Keratinocyte (primary cell): Measurements from ENCODE around the gene C1orf216. TPM values are rescaled to one million over a fixed set of nuclear protein-coding genes. Genes with fewer than 3 reads are reported as not detected.
"Not testable (repeated sequence)": the region's sequence is repeated elsewhere in the genome, so short reads cannot be mapped to it uniquely, and the experiment has no call there.

Source experiments
- DNase-seq: peaks from one replicate; pipeline ENCODE4 v3.0.0-alpha.2; 2011; ENCODE audit warnings: low read depth, missing footprints, low spot score
- FAIRE-seq: peaks from 2 replicates; lab custom pipeline; 2011; peaks lifted over from hg19 to GRCh38; lab: Jason Lieb, UNC
- H2AFZ ChIP-seq: 2 replicates; pipeline ENCODE4 v1.6.0; 2012; ENCODE audit warnings: low read length, control low read depth, inconsistent platforms; ENCODE audit not compliant: control insufficient read depth
- H3K27ac ChIP-seq: 2 replicates; pipeline ENCODE4 v1.5.1; 2011; ENCODE audit warnings: low read length; ENCODE audit not compliant: control insufficient read depth, insufficient read depth
- H3K27me3 ChIP-seq: 3 replicates; pipeline ENCODE4 v1.6.0; 2011; ENCODE audit warnings: low read length; ENCODE audit not compliant: control insufficient read depth, insufficient read depth; ENCODE audit errors: extremely low read depth
- H3K36me3 ChIP-seq, 2 experiments: 2 replicates in 1 of 2; 3 replicates in 1 of 2; pipeline ENCODE4 v1.5.1; 2011; ENCODE audit warnings: low read length in 2 of 2, mild to moderate bottlenecking in 1 of 2; ENCODE audit not compliant: control insufficient read depth in 2 of 2, insufficient read depth in 2 of 2; ENCODE audit errors: extremely low read depth in 1 of 2
- H3K4me1 ChIP-seq: 3 replicates; pipeline ENCODE4 v1.5.1; 2011; ENCODE audit warnings: low read length; ENCODE audit not compliant: control insufficient read depth, insufficient read depth; ENCODE audit errors: extremely low read depth
- H3K4me2 ChIP-seq: 3 replicates; pipeline ENCODE4 v1.6.0; 2011; ENCODE audit warnings: low read depth, low read length; ENCODE audit not compliant: control insufficient read depth, insufficient read depth; ENCODE audit errors: extremely low read depth
- H3K4me3 ChIP-seq, 3 experiments: fragments of 200-600 bp in 1 of 3; sonication (generic) in 1 of 3; 2 replicates in 2 of 3; 3 replicates in 1 of 3; pipeline ENCODE4 v1.5.1; 2011 to 2016; ENCODE audit warnings: low read length in 3 of 3, mild to moderate bottlenecking in 3 of 3, control low read depth in 2 of 3, inconsistent platforms in 1 of 3, low read depth in 1 of 3, mixed read lengths in 1 of 3, mixed run types in 1 of 3, moderate library complexity in 1 of 3; ENCODE audit not compliant: control insufficient read depth in 2 of 3, insufficient read depth in 2 of 3; ENCODE audit errors: extremely low read depth in 1 of 3
- H3K79me2 ChIP-seq: 2 replicates; pipeline ENCODE4 v1.6.0; 2012; ENCODE audit warnings: low read length; ENCODE audit not compliant: control insufficient read depth, insufficient read depth
- H3K9ac ChIP-seq: 3 replicates; pipeline ENCODE4 v1.6.0; 2011; ENCODE audit warnings: low read length; ENCODE audit not compliant: control insufficient read depth, insufficient read depth; ENCODE audit errors: extremely low read depth
- H3K9me1 ChIP-seq: 3 replicates; pipeline ENCODE4 v1.6.0; 2011; ENCODE audit warnings: low read length; ENCODE audit not compliant: control insufficient read depth, insufficient read depth; ENCODE audit errors: extremely low read depth
- H3K9me3 ChIP-seq: 2 replicates; pipeline ENCODE4 v1.5.1; 2012; ENCODE audit warnings: low read depth, low read length; ENCODE audit not compliant: control insufficient read depth
- H4K20me1 ChIP-seq: 3 replicates; pipeline ENCODE4 v1.6.0; 2011; ENCODE audit warnings: low read length; ENCODE audit not compliant: control insufficient read depth, insufficient read depth; ENCODE audit errors: extremely low read depth
- EZH2 ChIP-seq: IDR thresholded peaks from one replicate; pipeline ENCODE4 v1.6.1; 2012; ENCODE audit warnings: inconsistent platforms, mild to moderate bottlenecking, low read length, moderate library complexity
- dilution Hi-C: fragments of 300-500 bp; cut with MboI; formaldehyde crosslinking; loops from one replicate; pipeline ENCODE4 v1.7.0; 2020; ENCODE audit warnings: low sequenced_read_pairs; ENCODE audit not compliant: extremely low pct_ligation_motif_present
- polyA plus RNA-seq, 5 experiments: library from polyadenylated mRNA; depleted of rRNA in 3 of 5; stranded (reverse) in 3 of 5; stranded (forward) in 1 of 5; unstranded in 1 of 5; fragments of >200 nt; gene quantifications; 1 replicate in 1 of 5; 2 replicates in 3 of 5; 3 replicates in 1 of 5; pipeline versions ENCODE4 v1.2.1 to v1.2.3, GENCODE V29; 2011 to 2012; ENCODE audit warnings: missing spikeins in 2 of 5, low read depth in 1 of 5, low replicate concordance in 1 of 5
- TF ChIP-seq, protein P1 (sequence below), 3 experiments: IDR thresholded peaks in 1 of 3; conservative IDR thresholded peaks in 1 of 3; optimal IDR thresholded peaks in 1 of 3; 2 replicates in 2 of 3; 3 replicates in 1 of 3; pipeline versions ENCODE3 to v1.5.1; 2011; ENCODE audit warnings: low read length in 3 of 3, mild to moderate bottlenecking in 3 of 3, moderate library complexity in 2 of 3, control low read depth in 1 of 3, inconsistent platforms in 1 of 3; ENCODE audit not compliant: insufficient read depth in 2 of 3; ENCODE audit errors: extremely low read depth in 1 of 3

The C1orf216 gene
- polyA plus RNA-seq, 1 donor (not counting 4 experiments of a cell fraction or from before 2014, with no cell fraction given) = 10.0 TPM

DNA sequence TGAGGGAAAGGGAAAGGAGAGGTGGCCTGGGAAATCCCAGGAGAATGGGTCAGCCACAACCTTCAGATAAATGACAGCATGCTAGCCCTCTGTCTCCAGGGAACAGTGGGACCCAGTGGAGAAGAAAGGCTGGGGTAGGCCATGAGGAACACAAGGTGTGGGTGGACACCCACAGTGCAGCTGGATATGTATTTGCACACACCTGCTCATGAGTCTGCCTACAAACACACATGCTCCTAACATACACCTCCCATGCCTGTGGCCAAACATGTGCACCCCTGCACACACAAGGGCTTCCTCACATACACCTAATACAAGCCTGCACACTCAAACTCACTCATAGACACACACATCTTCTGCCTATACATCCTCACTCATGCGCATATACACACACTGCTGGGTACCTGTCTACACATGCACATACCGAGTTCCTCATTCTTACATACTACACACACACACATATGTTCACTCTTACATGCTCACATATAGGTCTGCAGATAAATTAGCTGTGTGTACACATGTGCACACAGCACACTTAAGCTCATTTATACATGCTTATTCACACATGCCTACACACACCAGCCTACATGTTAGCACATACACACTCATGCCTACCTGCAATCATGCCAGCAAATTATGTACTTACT lies 3.6 kb downstream of the C1orf216 start:
- Histone ChIP-seq H3K4me2 (peak overlapping the region; percentile 34), H3K27ac (no peak overlapping the region), H3K27me3 (no peaks in the 10 kb centered on the region), H3K4me3 (no peak overlapping the region), H3K36me3 (peaks cover 10 to 25% of the 10 kb centered on the region in 2 experiments), H3K4me1 (peaks cover 23% of the 10 kb centered on the region), H2AFZ (no peak overlapping the region), H3K9ac (no peak overlapping the region), H3K79me2 (peaks cover 28% of the 10 kb centered on the region), H4K20me1 (peaks cover 2% of the 10 kb centered on the region), H3K9me1 (peaks cover 2% of the 10 kb centered on the region), H3K9me3 (no peaks in the 10 kb centered on the region)
- FAIRE-seq (no peak), DNase-seq (no peak)
- dilution Hi-C loops = no loop called here
- no peak for TF ChIP-seq EZH2
- TF ChIP-seq, protein P1, sequence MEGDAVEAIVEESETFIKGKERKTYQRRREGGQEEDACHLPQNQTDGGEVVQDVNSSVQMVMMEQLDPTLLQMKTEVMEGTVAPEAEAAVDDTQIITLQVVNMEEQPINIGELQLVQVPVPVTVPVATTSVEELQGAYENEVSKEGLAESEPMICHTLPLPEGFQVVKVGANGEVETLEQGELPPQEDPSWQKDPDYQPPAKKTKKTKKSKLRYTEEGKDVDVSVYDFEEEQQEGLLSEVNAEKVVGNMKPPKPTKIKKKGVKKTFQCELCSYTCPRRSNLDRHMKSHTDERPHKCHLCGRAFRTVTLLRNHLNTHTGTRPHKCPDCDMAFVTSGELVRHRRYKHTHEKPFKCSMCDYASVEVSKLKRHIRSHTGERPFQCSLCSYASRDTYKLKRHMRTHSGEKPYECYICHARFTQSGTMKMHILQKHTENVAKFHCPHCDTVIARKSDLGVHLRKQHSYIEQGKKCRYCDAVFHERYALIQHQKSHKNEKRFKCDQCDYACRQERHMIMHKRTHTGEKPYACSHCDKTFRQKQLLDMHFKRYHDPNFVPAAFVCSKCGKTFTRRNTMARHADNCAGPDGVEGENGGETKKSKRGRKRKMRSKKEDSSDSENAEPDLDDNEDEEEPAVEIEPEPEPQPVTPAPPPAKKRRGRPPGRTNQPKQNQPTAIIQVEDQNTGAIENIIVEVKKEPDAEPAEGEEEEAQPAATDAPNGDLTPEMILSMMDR (optimal IDR thresholded peaks at IDR 0.05 in 1 of 3, IDR thresholded peaks at IDR 0.05 in 1 of 3, conservative IDR thresholded peaks at IDR 0.05 in 1 of 3; ENCODE audit: extremely low read depth in 1 of 3, insufficient read depth in 2 of 3, low read length in 3 of 3) = no peak

DNA sequence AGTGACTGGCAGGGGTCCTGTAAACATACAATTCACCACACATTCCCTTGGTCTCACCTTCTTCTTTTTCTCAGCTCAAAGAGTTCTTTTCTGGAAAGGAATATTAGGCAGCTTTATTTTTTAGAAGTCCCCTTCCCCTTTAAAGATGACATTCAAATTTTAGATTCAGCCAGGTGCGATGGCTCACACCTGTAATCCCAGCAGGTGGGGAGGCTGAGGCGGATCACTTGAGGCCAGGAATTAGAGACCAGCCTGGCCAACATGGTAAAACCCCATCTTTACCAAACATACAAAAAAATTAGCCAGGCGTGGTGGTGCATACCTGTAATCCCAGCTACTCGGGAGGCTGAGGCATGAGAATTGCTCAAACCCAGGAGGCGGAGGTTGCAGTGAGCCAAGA lies 7.6 kb downstream of the C1orf216 start:
- not testable (repeated sequence) for H3K27ac ChIP-seq, FAIRE-seq
- H3K27me3 ChIP-seq = peaks cover 26% of the 10 kb centered on the region

DNA sequence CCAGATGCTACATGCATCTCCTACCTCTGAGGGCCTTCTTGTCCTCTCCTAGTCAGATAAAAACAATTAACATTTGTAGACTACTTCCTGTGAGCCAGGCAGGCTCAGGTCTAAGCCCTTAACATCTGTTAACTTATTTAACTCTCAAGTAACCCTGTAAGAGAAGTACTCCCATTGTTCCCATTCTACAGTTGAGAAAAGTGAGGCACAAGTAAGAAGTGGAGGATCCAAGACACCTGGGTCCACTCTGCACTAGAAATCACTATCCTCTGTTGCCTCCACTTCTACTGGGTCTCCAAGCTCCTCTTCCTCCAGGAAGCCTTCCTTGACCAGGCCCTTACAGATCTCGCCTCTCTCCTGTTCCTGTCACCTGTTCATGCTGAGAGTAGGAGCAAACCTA lies 9.7 kb downstream of the C1orf216 start:
- H3K79me2 ChIP-seq = peaks cover under 1% of the 10 kb centered on the region
- no peak overlapping the region for H3K27ac ChIP-seq
- TF ChIP-seq EZH2 = no peak
- TF ChIP-seq, protein P1 (optimal IDR thresholded peaks at IDR 0.05 in 1 of 3, IDR thresholded peaks at IDR 0.05 in 1 of 3, conservative IDR thresholded peaks at IDR 0.05 in 1 of 3; ENCODE audit: extremely low read depth in 1 of 3, insufficient read depth in 2 of 3, low read length in 3 of 3) = no peak
- H3K9ac ChIP-seq = no peak overlapping the region
- H3K36me3 ChIP-seq = peaks cover 2 to 6% of the 10 kb centered on the region in 2 experiments
- DNase-seq (no peak), FAIRE-seq (no peak)
- peaks cover 26% of the 10 kb centered on the region for H3K27me3 ChIP-seq
- dilution Hi-C loops = no loop called here
- H3K4me2 ChIP-seq = no peak overlapping the region
- peaks cover 6% of the 10 kb centered on the region for H3K4me1 ChIP-seq
- no peak overlapping the region for H2AFZ ChIP-seq
- peaks cover 2% of the 10 kb centered on the region for H3K9me1 ChIP-seq
- no peaks in the 10 kb centered on the region for H4K20me1 ChIP-seq
- no peak overlapping the region for H3K4me3 ChIP-seq
- H3K9me3 ChIP-seq = no peaks in the 10 kb centered on the region

More for the DNA sequence above, 7.6 kb downstream of the C1orf216 start:
- H3K4me2 ChIP-seq, H2AFZ ChIP-seq, H4K20me1 ChIP-seq, dilution Hi-C loops, H3K9ac ChIP-seq, DNase-seq, H3K9me1 ChIP-seq, H3K4me3 ChIP-seq, H3K9me3 ChIP-seq: not testable (repeated sequence)
- Histone ChIP-seq H3K79me2 (peaks cover 16% of the 10 kb centered on the region), H3K36me3 (peaks cover 10 to 25% of the 10 kb centered on the region in 2 experiments), H3K4me1 (peaks cover 13% of the 10 kb centered on the region)
